Glomerular endothelial cell (primary cell): ENCODE results near the gene IRF2BP2. TPM values are rescaled to one million over a fixed set of nuclear protein-coding genes. Genes with fewer than 3 reads are reported as not detected.
"Not testable (repeated sequence)": the region's sequence is repeated elsewhere in the genome, so short reads cannot be mapped to it uniquely, and the experiment has no call there.

ENCODE experiments used
- DNase-seq: peaks from one replicate; pipeline ENCODE4 v3.0.0-alpha.2; 2011; ENCODE audit warnings: low read depth, low spot score; ENCODE audit errors: extremely low read depth
- total RNA-seq: library from RNA; depleted of rRNA; stranded (reverse); fragments of >200 nt; gene quantifications from 2 replicates; pipeline ENCODE4 v1.2.3, GENCODE V29; 2015

Gene IRF2BP2
- total RNA-seq, 1 donor from 2014 or later = 105 TPM

DNA sequence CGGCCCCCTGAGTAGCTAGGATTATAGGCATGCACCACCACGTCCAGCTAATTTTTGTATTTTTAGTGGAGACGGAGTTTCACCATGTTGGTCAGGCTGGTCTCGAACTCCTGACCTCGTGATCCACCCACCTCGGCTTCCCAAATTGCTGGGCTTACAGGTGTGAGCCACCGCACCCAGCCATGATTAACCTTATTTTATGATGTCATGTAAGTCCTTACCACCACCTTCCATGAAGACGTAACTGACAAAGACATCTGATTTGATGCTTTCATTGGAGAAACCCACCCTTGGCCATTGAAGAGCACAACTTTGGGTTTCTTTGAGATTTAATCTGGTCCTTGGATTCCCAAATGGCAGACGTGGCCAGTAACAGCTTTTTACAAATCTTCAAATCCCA is 24.9 kb upstream of the IRF2BP2 start:
- DNase-seq = not testable (repeated sequence)

DNA sequence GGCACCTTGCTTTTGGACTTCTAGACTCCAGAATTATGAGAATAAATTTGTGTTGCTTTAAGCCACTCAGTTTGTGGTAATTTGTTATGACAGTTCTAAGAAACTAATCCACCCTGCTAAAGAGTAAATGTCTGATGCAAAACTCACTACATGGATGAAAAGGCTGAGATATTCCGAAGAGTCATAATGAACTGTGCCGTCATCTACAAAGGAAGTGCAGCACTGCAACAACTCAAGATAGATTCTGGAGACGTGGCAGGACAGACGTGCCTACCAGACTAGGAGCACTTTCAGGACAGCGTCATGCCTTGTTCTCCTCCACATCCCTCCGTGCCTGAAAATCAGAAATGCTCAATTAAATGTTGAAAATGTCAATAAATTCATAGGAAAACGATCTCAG is 24.4 kb upstream of the IRF2BP2 start:
- no peak for DNase-seq

DNA sequence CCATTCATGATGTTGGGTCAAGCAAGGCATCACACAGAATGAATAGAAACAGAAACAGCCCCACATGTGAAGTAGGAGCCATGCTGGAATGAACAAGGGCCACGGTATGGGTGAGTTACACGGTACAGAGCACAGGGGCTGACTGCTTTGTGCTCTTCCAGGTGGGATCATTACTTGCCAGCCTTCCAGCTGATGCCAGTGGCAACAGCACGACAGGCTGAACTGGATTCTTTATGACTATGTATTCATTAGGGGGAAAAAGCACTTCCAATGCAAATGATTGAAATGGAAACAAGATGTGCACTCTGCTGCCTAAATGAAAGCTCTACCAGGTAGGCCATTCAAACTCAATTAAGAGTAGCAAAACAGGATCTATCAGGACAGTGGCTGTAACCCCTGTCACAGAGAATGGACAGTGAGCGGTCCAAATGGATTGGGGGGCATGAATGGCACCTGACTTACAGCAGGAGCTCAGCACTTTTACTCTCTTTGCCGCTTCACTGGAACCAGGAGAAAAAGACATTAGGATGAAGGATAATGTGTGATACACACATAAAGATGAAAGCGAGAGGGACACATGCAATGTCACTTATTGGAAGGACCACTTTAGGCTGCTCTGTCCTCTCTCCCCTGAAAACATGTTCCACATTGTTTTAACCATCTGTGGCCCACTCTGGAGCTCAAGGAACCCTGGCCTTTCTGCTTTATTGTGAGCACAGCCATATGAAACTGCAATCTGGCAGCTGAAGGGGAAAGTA is 23.4 kb upstream of the IRF2BP2 start:
- DNase-seq = no peak

DNA sequence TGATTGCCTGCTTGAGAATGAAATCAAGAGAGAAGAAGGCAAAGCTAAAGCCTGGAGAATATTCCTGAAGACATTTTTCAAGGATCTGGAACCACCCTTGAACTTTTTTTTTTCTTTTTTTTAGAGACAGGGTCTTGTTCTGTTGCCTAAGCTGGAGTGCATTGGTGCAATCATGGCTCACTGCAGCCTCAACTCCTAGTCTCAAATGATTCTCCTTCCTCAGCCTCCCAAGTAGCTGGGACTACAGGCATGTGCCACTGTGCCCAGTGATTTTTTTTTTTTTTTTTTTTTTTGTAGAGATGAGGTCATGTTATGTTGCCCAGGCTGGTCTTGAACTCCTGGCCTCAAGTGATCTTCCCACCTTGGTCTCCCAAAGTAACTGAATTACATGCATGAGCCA is 22.2 kb upstream of the IRF2BP2 start:
- no peak for DNase-seq

DNA sequence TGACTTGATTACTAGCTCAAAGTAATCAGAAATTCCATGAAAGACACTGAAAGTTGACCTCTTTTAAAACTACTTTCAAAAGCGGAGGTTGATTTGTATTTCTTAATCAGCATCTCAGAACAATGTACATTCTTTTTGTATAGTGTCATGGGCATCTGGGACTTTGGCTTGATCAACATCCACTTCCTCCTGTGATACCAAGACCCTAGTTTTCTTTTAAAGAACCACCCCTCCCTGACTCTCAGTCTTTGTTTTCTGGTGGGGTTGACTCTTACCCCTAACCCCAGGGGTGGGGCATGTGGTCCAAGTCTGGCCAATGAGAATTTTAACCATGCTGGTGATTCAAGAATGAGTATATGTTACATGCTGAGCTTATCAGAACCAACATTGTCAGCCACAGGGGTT is 21.7 kb upstream of the IRF2BP2 start:
- no peak for DNase-seq

DNA sequence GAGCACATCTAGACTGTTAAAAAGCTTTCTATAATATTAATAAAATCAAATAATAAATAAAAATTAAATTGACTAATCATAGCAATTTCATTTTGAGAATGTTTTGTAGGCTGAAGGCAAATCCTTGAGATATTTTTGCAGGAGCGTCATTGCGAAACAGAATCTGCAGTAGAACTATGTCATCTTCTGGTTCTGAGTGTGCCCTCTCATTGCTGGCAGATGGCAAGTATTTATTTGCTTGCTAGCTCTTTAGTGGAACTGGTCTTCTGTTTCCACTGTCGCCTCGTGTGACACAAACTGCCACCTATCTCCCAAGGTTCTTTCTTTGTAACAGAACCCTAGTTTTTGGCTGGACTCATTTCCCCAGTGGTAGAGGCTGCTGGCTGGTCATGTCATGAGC is 19.0 kb upstream of the IRF2BP2 start:
- DNase-seq = no peak

DNA sequence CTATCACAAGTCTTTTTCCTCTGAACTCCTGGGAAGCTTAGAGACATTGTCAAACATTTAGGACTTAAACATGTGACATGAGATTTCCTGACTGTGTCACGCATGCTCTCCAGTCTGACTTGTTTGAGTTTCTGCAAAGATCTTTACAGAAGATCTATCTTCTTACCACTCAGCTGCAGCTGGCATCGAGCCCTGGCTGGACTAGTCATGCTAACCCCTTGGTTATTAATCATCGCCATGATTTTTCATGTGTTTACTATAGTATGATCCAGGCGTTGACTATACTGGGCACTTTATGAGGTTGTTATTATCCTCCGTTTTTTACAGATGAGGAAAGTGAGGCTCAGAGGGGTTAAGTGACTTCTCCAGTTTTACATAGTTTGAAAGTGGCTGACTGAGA is 18.1 kb upstream of the IRF2BP2 start:
- DNase-seq = no peak

DNA sequence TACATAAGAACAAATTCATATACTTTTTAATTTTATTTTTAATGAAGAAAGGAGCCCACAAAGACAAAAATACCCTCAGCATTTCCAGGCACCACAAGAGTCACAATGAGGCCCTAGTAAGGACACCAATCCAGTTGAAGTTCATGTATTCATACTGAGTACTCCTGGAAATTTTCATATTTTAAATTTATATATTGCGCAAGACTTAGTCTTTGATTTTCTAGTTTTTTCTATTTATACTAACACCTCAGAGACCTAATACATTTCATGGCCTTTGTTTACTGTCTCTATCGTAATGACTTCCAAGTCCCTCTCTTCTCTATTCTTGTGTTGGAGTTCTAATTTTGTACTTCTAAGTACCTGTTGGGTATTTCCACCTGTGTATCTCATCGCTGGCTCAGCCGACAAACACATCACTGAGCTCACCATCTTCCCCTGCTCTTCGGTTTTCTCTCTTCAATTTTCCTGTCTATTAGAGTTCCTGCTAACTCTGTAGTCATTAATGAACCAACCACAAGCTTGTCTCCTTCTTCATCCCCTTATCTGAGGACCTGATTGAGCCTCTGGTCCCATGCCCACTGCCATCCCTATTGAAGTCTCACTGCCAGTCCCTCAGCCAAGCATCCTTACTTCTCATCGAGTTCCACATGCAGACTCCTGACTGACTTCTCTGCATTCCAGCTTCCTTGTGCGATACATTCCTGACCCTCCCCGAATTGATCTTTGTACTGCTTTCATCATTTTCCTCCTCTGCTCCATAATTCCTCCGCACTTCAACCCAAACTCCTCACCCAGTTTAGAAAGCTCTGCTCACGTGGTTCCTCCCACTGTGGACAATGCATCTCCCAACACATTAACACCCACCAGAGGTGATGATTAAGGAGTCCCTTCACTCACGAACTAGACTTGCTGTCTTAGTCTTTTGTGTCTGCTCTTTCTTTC is 17.3 kb upstream of the IRF2BP2 start:
- no peak for DNase-seq

DNA sequence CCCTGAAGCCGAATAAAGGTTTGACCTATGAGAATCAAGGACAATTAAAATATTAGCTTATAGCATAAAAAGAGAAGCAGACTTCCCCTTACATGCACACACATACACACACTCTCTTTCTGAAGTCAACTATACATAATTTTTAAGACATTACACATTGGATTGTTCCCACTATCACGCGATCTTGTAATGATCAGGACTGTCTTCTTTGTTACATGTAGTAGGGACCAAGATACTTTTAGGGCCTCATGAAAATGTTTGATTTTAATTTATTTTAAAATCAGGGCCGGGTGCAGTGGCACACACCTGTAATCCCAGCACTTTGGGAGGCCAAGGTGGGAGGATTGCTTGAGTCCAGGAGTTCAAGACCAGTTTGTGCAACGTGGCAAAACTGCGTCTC is 16.4 kb upstream of the IRF2BP2 start:
- DNase-seq = no peak

DNA sequence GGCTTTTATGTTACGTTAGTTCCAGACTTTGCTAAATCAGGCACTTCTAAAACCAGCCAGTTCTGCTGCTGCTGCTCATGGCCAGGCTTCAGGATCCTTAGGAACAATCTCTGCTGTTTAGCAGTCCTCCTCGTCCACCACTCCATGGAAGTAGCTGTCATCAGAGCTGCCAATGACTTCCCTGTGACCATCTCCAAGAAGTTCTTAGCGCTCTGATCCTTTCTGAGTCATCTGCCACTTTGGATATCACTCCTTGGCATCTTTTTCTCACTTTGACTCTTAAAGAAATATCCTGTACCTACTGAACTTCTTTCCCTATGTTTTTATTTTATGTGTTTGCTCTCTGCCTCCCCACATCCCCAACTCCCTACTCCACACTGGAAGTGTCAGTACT is 14.7 kb upstream of the IRF2BP2 start:
- no peak for DNase-seq

DNA sequence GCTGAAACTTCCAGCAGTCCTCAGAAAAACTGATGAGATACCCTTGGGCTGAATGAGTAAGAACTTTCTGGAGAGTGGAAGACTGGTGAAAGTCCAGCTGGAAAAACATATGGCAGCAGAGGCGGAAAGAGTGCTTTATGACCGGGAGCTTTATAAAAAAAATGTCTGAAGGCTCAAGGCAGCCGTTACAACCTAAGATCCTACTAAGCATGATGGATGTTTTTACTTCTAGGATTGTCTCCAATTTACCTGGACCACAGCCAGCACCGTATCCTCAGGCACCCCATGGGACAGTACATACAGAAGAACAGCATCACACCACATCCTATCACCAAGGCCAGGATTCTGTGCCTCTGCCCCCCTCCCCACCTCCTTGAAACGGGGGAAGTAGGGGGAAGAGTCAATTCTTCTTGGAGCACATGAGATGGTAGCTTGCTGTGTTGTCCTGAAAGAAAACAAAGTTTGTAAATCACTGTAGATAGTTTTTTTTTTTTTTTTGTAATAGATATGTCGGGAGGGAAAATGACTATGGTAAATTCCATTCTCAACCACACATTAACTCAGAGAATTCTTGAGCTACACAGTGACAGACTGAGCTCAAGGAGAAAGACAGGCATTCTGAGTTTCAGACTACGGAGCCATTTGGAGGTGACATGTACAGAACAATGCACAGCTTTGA is 11.8 kb upstream of the IRF2BP2 start:
- no peak for DNase-seq

DNA sequence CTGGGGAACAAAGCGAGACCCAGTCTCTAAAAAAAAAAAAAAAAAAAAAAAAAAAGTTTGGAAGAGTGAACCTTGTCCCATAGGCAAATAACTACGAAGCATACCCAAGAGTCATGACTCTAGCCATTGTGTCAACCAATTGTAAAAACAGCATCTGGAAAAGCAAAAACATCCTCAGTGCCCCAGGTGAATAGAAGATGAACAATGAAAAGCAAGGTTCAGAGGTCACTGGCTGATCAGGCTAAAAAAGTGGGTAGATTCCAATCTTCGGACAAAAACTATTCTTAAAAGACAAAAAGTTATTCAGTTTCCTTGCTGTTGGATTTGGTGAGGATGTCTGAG is 11.1 kb upstream of the IRF2BP2 start:
- DNase-seq = no peak

DNA sequence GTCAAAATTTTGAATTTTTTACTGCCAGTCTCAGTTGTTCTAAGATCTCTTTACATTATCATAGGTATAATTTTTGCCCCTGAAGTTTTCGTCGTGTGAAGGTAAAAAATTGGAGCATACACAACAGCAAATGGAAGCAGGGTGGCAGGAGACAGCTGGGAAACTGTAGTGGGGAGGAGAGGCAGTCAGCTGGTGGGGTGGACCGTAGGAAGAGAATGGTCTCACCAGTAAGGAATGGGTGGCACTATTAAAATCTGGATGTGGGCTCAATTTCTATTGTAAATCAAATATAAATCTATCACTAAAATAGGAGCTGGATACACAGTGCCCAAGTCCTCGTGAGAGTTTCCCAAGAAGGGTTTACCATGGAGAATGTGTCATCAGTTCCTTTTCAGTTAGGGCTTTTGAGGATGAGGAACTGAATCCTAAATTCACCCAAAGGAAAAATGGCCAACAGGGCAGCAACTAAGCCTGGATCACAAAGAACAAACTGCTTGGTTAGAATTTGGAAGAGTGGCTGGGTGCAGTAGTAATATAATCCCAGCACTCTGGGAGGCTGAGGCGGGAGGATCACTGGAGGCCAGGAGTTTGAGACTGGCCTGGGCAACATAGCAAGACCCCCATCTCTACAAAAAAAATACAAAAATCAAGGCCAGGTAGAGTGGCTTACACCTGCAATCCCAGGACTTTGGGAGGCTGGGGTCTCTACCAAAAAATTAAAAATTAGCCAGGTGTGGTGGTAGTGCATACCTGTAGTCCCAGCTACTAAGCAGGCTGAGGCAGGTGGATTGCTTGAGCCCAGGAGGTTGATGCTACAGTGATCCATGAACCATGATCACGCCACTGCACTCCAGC is 10.5 kb upstream of the IRF2BP2 start:
- DNase-seq = no peak

DNA sequence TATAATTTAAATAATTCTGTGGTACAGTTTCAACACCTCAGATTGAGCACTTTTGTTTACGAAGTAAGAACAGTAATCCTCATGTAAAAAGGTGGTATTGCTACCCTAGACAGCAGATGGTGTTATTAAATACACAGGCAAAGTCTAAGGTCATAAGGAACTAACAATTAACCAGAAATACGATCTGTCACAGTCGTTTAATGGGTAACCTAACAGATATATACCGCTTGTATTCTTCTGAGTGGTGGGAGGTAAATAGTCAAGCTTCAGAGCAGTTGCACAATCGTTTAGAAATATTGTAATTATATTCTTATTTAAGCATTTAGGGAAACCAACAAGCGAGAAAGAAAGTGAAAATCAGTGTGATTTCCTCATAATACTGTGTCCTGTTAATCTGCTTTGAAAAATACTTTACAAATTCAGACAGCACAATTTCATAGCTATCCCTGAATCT is 9.8 kb upstream of the IRF2BP2 start:
- DNase-seq = no peak

DNA sequence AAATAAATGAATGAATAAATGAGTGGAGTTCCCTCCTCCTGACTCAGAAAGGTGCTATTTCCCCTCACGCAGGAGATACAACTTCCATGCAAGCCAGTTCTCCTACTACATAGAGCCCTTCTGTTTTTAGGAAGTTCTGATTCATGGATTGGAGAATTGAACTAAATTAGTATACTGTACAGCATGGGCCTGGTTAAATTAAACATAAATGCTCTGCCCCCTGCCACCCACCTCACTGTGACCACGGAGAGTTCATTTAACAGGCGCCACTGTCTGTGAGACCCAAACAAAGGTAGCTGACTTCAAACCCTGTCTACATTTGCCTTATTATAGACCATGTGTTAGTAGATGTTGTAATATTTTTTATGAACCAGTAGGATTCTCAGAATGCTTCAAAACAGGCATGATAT is 9.1 kb upstream of the IRF2BP2 start:
- DNase-seq = no peak

DNA sequence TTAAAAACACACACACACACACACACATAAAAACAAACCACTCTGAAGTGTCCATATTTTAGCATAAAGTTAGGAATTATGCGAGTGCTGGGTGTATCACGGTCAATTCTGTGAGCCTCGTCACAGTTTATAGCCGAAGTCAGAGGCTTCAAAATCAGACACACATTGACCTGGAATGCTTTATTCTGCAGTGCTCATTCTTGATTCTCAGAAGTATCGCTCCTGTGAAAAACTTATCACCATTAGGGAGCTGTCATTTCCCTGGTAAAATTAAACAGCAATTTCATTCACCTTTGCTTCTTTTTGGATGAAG is 8.7 kb upstream of the IRF2BP2 start:
- no peak for DNase-seq

DNA sequence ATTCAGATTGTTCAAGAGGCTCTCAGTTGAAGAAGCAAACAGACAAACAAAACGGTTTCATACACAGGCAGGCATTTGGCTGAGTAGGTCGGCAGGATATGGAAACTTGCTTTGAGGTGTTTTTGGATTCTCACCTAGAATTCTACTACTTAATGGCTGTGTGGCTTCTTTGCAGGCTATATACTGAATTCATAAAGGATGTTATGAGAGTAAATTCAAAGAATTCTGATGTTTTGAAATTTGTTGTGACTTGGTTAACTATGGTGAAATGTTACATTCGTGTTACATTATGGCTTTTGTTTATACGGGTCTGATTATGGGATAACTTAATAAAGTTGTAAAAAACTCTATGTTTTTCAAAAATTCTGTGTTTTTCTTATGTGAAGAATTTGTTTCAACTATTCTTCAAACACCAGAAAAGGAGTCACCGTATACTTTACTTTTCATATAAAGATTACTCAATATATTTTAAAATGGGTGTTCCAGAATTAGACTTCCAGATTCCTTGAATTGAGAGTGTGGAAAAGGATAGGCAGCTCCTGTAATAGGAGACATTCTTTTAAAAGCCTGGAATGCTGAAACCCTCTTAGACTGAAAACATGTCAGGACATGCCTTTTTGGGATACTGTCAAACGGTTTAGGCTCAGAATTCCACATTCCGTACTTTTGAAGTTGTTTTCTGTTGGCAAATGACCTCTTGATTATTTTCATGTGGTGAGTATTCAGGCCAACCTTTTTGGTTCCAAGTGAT is 8.2 kb upstream of the IRF2BP2 start:
- no peak for DNase-seq

DNA sequence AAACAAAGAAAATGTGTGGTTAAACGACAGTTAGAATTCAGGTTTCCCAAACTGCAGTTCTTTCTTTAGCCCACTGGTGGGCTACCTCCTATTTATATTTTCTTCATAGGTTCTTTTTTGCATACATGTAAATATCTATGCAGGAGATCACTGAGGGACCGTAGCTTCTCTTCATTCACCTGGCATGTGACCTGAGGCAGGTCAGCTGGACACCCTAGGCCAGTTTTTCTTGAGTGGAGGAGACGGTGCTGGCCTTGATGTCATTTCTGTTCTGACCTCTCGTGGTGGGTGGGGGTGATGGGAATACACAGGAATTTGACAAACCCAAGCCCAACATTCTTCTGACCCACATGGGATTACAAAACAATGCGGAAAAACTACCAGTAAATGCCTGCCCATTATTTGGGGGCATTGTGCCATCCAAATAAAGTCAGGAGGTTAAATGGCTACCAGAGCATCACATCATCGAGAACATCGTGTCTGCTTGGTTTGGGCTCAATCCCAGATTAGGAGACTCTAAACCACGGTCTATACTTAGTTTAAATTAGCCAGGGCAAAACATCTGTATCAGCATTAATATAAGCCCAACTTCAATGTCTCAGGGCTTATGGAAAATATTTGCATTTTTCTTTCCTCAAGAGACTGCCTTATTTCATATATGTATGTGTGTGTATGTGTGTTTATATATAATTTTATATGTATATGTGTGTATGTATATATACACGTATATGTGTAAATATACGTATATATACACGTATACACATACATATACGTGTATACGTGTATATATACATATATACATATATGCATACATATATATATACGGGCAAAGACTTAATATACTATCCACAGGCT is 7.4 kb upstream of the IRF2BP2 start:
- no peak for DNase-seq

DNA sequence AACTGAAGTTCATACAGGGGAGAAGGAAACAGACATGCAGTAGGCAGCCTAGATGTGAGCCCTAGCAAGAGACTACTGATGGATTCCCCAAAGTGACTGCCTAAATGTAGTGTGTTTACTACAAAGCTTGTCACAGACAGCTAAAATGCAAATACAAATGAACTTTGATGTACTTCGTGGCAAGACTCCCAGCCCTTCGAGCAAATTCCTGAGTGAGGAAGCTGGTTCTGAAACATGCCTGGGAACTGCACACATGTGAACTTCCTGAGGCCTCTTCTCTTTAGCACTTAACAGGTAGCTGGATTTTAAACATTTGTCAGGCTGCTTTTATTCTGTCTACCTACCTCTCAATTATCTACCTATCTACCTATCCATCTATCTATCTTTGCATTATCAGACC is 6.7 kb upstream of the IRF2BP2 start:
- no peak for DNase-seq
